Stimulated activated naive CD8-positive, alpha-beta T cell treated with anti-CD3 and anti-CD28 coated beads, Interleukin-15, Interleukin-2, amounts not matched to agents 100 U/mL and 50 U/mL, for 24 hours (primary cell): ENCODE measurements around the gene BRINP3.
"Not testable (repeated sequence)": the region's sequence is repeated elsewhere in the genome, so short reads cannot be mapped to it uniquely, and the experiment has no call there.

Experiments used
- ATAC-seq: fragments of 150-1000 bp; cut with Tn5 transposase; one replicate; pipeline ENCODE4 v1.10.0; 2021
- DNase-seq: peaks from one replicate; pipeline ENCODE4 v3.0.0; 2021

The BRINP3 gene

DNA sequence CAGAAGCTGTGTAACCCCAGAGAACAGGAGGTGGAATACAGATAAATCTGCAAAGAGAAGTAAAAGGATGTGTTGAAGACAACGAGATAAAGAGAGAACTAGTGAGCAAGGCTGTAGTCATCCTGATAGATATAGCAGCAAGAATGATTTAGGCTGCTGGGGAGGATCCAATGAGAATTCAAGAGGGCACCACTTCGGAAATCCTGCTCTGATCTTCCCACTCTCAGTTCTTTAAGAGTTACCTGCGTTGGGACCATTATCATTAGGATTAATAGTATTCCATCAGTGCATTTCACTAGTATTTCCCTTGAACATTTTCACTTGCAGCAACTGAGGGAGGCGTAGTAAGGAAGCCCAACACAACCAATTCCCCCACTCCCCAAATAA is at the start of gene BRINP3:
Gene BRINP3, minus strand, starts transcription at position 103 of the 387 bp plus-strand sequence.
- DNase-seq (no peak), ATAC-seq (no peak)

DNA sequence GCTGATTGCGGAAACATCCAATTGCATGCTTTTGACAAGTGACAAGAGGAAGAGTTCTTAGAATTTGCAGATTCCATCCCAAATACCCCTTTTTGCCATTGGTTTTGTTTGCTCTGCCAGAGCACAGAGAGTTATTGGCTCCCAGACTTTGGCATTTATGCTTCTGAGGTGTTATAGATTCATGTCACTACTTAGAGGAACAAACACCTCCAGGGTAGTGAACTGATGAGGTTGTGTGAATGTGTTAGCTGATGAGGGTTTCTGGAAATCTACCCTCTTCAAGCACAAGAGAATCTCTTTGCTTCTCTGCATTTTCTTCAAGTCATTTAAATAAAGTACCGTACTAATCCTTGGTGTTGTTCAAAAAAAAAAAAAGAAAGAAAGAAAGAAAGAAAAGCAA is 33.9 kb upstream of the BRINP3 start:
- DNase-seq = no peak
- ATAC-seq = no peak

DNA sequence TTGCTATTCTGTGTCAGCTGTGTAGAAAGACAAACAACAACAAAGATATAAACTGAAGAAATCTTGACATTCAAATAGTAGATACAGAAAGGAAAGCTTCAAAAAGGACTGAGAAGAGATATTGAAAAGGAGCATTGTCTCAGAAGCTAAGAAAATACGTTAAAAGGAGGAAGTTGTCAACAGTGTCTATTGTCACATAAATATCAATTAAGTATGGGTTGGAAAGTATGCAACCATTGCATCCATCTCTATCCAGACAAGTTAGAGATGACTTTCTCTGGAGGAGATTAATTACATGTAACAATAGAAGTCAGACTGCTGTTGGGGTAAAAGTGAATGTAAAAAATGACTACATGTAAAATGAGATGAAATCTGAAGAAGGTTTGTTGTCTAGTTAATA is 29.7 kb upstream of the BRINP3 start:
- DNase-seq (no peak), ATAC-seq (no peak)

- ATAC-seq, DNase-seq: not testable (repeated sequence)
Measured at GRCh38 chr1:190504539-190504938, 26.9 kb upstream of the BRINP3 start.

- DNase-seq (no peak), ATAC-seq (no peak)
Measured at GRCh38 chr1:190497565-190497964, 19.9 kb upstream of the BRINP3 start.

GRCh38 chr1:190494451-190494850 is 16.8 kb upstream of the BRINP3 start:
- ATAC-seq (no peak), DNase-seq (no peak)

DNA sequence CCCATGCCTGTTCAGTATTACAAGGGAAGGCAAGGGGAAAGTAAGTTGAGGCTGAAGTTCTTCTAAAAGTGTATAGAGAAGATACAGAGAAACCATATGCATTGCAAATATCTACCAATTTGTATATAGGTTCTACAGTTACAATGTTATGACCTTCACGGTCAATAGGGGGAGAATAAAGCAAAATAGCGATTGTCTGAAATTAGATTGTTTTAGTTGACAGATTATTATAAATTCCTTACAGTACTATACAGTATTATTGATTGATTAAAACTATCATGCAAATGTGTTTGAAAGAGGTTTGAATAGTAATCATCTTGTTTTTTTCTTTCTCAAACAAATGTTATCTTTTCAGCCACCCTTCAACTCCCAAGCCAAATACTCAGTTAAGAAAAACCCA is 13.7 kb upstream of the BRINP3 start:
- no peak for ATAC-seq
- no peak for DNase-seq

DNA sequence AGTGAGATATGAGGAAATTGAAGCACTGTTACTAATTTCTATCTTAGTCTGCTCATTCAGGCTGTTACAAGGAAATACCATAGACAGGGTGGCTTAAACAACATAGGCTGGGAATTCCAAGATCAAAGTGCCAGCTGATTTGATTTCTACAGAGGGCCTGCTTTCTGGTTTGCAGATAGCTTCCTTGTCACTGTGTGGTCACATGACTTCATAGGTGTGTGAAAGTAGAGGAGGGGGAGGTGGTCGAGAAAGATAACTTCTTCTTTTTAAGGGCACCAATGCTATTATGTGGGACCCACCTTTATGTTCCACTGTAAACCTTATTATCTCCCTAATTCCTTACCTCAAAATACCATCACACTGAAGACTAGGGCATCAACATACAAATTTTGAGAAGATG is 6.4 kb upstream of the BRINP3 start:
- DNase-seq (no peak), ATAC-seq (no peak)

DNA sequence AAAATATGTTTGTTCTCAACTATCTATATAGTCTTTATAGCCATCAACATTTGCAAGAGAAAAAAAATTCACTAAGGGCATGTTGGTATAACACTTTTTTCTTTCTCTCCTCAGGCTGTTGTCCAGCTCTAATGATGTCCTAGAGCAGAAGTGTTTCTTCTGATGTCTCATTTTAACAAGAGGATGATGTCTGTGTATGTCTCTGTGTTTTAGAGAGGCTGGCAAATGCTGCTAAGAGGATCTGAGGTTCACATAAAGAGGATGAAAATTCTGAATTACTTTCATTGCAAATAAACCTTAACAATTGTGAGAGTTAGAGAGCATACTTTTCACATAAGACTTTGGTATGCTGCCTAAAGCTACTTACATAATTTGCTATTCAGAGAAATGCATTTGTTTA is 2.6 kb upstream of the BRINP3 start:
- ATAC-seq = no peak
- DNase-seq = no peak

- ATAC-seq = no peak
- no peak for DNase-seq
Measured at GRCh38 chr1:190479516-190479915, 1.9 kb upstream of the BRINP3 start.

DNA sequence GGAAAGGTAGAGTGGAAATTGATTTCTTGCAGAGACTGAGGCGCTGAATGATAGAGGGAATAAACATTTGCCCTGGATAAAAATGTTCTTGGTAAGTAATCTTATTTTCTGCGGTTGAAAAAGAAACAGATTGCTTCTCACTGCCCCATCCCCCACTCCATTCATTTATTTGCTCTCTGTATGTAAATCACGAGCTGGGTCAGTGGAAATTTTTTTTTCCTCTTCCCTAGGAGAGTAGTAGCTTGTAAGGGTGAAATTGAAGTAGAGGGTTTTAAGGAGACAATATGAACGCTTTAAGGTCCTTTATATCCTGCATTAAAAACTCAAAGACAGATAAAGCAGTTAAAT is 1.4 kb upstream of the BRINP3 start:
- no peak for ATAC-seq
- DNase-seq = no peak

GRCh38 chr1:190478149-190479049 is 735 bp upstream of the BRINP3 start:
- DNase-seq = no peak
- no peak for ATAC-seq

GRCh38 chr1:190476806-190477205 is 858 bp downstream of the BRINP3 start:
- DNase-seq (no peak), ATAC-seq (no peak)

DNA sequence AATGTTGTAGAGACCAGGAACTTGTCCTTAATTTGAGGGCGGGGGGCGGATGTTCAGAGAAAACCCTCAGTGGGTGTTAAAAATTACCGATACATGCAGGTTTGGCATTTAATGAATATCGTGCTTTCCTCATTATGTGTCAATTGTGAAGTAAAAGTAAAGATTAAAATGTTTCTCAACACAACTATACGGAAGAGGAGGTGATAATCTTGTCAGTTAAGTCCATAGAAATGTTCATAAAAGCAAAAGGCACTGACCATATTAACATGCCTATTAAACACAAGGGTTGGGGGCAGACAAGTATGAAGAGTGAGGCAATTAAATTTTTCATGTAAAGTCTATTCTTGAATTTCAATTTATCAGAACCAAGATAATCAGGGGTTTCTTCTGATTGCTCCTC is 1.3 kb downstream of the BRINP3 start:
- DNase-seq (no peak), ATAC-seq (no peak)

DNA sequence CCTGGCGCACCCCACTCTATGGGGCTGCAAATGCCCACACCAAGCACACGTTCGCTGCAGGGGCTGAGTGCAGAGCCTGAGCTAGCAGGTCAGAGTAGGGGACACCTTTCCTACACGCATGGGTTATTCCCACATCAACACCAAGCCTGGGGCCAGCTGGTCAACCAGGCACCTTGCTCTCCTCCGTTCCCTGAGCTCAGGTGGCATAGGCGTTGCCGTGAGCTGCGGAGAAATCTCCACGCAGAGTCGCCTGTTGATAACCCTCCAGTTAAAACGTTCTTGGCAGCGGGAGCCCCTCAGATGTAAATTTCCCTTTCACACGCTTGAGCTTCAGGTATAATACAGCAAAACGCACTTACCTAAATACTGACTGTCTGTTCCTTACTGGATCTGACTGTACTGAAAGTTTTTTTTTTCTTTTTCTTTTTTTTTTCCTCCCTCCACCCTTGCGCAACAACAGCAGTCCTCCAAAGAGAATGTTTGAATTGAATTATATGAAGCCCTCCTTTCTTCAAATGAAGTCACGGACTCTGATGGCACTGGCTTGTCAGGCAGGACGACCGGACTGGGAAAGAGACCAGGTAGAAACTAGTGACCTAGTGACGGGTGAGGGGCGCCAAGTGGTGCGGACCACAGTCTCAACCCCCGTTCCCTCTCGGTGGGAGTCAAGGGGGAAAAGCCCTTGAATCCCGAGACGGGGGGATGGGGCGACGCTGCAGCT is 2.1 kb downstream of the BRINP3 start:
- no peak for ATAC-seq
- no peak for DNase-seq

- no peak for DNase-seq
- no peak for ATAC-seq
Measured at GRCh38 chr1:190474650-190475211, 2.9 kb downstream of the BRINP3 start.

GRCh38 chr1:190474010-190474409 is 3.7 kb downstream of the BRINP3 start:
- no peak for ATAC-seq
- DNase-seq = no peak

DNA sequence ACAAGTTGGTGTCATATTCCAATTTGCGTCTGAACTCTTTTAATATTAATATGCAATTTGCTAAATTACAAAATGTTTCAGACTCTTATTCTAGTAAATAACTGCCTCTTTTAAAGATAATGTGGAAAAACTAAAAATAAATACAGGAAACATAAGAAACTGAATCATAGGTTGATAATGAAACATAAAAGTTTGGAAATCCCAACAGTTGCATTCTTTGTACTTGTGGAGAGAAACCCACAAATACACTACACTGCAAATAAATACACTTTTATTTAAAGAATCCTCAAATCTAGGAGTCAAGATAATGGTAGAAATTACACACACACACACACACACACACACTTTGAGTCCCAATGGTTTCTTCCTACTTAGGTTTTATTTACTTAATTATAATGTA is 5.2 kb downstream of the BRINP3 start:
- DNase-seq = no peak
- ATAC-seq = no peak

- ATAC-seq = no peak
- DNase-seq = no peak
Measured at GRCh38 chr1:190472042-190472441, 5.6 kb downstream of the BRINP3 start.

DNA sequence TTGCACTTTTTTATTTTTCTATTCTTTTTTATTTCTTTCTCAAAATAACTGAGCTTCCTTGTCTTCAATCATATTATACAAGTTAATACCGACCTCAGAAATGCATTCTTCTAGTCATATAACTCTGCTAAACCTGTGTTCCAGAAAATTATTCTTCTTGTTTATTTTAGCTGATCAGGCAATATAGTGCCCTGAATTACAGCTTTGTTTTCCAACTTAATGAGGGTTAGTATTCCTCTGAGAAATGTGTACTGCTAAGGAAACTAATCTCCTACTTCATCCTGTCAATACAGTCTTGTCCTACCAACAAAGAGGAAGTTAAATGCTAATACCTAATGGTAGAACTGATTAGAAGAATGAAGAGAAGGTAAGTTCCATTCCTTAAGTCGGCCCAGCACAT is 13.0 kb downstream of the BRINP3 start:
- DNase-seq (no peak), ATAC-seq (no peak)

DNA sequence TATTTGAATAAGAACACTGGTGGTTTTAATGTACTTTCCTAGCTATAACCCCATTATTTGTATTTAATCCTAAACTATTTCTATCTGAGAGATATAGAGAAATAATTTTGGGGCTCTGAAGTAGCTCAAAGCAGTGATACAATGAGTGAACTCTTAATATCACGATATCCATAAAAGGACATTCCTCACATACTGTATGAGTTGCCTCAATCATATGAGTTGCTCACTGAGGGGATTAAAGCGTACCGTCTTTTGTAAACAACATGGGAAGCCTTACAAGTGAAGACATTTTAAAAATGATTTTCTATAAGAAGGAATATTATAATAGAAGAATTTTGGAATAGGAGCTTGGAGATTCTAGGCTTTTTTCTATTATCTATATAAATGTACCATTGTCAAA is 21.5 kb downstream of the BRINP3 start:
- no peak for DNase-seq
- no peak for ATAC-seq

DNA sequence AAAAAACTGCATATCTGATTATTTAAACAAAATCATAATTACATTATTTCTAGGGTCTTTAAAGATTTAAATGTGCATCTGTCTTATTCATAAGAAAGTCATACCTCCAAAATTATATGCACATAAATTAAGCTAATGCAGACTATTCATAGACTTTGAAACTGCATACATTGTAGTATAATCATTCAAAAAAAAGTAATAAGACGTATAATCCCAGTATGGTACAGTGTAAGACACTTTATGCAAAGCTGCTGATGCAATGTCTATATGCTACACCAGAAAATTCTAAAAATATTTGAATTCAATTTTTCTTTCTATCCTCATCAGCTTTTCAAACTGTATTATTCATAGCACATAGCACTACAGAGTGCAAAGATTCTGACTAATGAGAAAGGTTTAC is 22.0 kb downstream of the BRINP3 start:
- ATAC-seq = no peak
- DNase-seq = no peak

GRCh38 chr1:190453550-190453949 is 24.1 kb downstream of the BRINP3 start:
- no peak for DNase-seq
- ATAC-seq = no peak
